ENCODE results near the gene ICE2. TPM values are rescaled to one million over a fixed set of nuclear protein-coding genes. Genes with fewer than 3 reads are reported as not detected.
A peak's percentile ranks its signal among the peaks of the same experiment; 100 is the strongest.

ICE2 gene
- total RNA-seq, 1 donor from 2014 or later: 95.3 TPM

GRCh38 chr15:60373327-60373726, 105.6 kb downstream of the ICE2 start:
- H3K27ac ChIP-seq: no peak overlapping the region
- Mint-ChIP-seq H3K36me3 (peaks cover 9% of the 10 kb centered on the region), H3K4me3 (no peak overlapping the region), H3K4me1 (peaks cover 77% of the 10 kb centered on the region), H3K27ac (peak overlapping the region; percentile 95), H3K9me3 (peaks cover 2% of the 10 kb centered on the region), H3K27me3 (ENCODE audit: insufficient read depth, low read depth) (peaks cover 2% of the 10 kb centered on the region)
- no peaks in the 10 kb centered on the region for H3F3A ChIP-seq (ENCODE audit: low read depth)
- peaks cover 40% of the 10 kb centered on the region for H3K4me1 ChIP-seq
- H2AFZ ChIP-seq (replicated peaks): no peak overlapping the region
- H4K20me1 ChIP-seq (ENCODE audit: low read depth): no peaks in the 10 kb centered on the region
- peaks cover 73% of the 10 kb centered on the region for H3K27me3 ChIP-seq
- H3K9me3 ChIP-seq (ENCODE audit: low read depth): no peaks in the 10 kb centered on the region
- H3K79me2 ChIP-seq (ENCODE audit: low read depth): no peaks in the 10 kb centered on the region
- TF ChIP-seq CTCF (IDR thresholded peaks at IDR 0.05) (no peak), EZH2phosphoT487 (IDR thresholded peaks at IDR 0.05) (no peak), EZH2 (IDR thresholded peaks at IDR 0.05) (no peak)
- H3K9ac ChIP-seq: no peak overlapping the region
- H3K36me3 ChIP-seq: no peaks in the 10 kb centered on the region
- no peak for DNase-seq (ENCODE audit: low spot score)
- H3K4me3 ChIP-seq: no peak overlapping the region
- H3K4me2 ChIP-seq: no peak overlapping the region

- Mint-ChIP-seq H3K4me1 (peaks cover 78% of the 10 kb centered on the region), H3K4me3 (no peak overlapping the region), H3K27ac (no peak overlapping the region), H3K36me3 (peaks cover 10% of the 10 kb centered on the region), H3K27me3 (ENCODE audit: insufficient read depth, low read depth) (peaks cover 2% of the 10 kb centered on the region), H3K9me3 (peaks cover 3% of the 10 kb centered on the region)
- no peaks in the 10 kb centered on the region for H3K36me3 ChIP-seq
- no peaks in the 10 kb centered on the region for H3K9me3 ChIP-seq (ENCODE audit: low read depth)
- H3K4me3 ChIP-seq: no peak overlapping the region
- no peak for DNase-seq (ENCODE audit: low spot score)
- peaks cover 41% of the 10 kb centered on the region for H3K4me1 ChIP-seq
- no peak overlapping the region for H3K9ac ChIP-seq
- TF ChIP-seq CTCF (IDR thresholded peaks at IDR 0.05) (no peak), EZH2phosphoT487 (IDR thresholded peaks at IDR 0.05) (no peak)
- H3K27me3 ChIP-seq: peaks cover 74% of the 10 kb centered on the region
- H3F3A ChIP-seq (ENCODE audit: low read depth): no peaks in the 10 kb centered on the region
- H3K4me2 ChIP-seq: no peak overlapping the region
- no peak overlapping the region for H2AFZ ChIP-seq (replicated peaks)
- H4K20me1 ChIP-seq (ENCODE audit: low read depth): no peaks in the 10 kb centered on the region
- no peak overlapping the region for H3K27ac ChIP-seq
- H3K79me2 ChIP-seq (ENCODE audit: low read depth): no peaks in the 10 kb centered on the region
These were observed 106.2 kb downstream of the ICE2 start for GRCh38 chr15:60372756-60373155.

- H3K4me1 ChIP-seq: peaks cover 41% of the 10 kb centered on the region
- peaks cover 74% of the 10 kb centered on the region for H3K27me3 ChIP-seq
- H3K27ac ChIP-seq: no peak overlapping the region
- Mint-ChIP-seq H3K4me1 (peaks cover 78% of the 10 kb centered on the region), H3K27ac (no peak overlapping the region), H3K4me3 (no peak overlapping the region), H3K27me3 (ENCODE audit: insufficient read depth, low read depth) (peaks cover 2% of the 10 kb centered on the region), H3K36me3 (peaks cover 9% of the 10 kb centered on the region), H3K9me3 (peaks cover 3% of the 10 kb centered on the region)
- H3K9ac ChIP-seq: no peak overlapping the region
- no peak overlapping the region for H3K4me3 ChIP-seq
- no peaks in the 10 kb centered on the region for H3F3A ChIP-seq (ENCODE audit: low read depth)
- TF ChIP-seq EZH2 (IDR thresholded peaks at IDR 0.05) (no peak), EZH2phosphoT487 (IDR thresholded peaks at IDR 0.05) (no peak), CTCF (IDR thresholded peaks at IDR 0.05) (no peak)
- H3K9me3 ChIP-seq (ENCODE audit: low read depth): no peaks in the 10 kb centered on the region
- no peaks in the 10 kb centered on the region for H3K36me3 ChIP-seq
- H3K79me2 ChIP-seq (ENCODE audit: low read depth): no peaks in the 10 kb centered on the region
- H4K20me1 ChIP-seq (ENCODE audit: low read depth): no peaks in the 10 kb centered on the region
- no peak overlapping the region for H2AFZ ChIP-seq (replicated peaks)
- DNase-seq (ENCODE audit: low spot score): no peak
- H3K4me2 ChIP-seq: no peak overlapping the region
These were observed 106.7 kb downstream of the ICE2 start for GRCh38 chr15:60372227-60372626.
